ENCODE results near the gene CCL3. TPM values are rescaled to one million over a fixed set of nuclear protein-coding genes. Genes with fewer than 3 reads are reported as not detected.

Gene CCL3
- total and polyA plus RNA-seq, 4 donors: 5.8 to 21.8 (median 11.0) TPM

- Histone ChIP-seq H3K36me3 (ENCODE audit: control insufficient read depth, insufficient read depth, low read length) (no peaks in the 10 kb centered on the region), H3K9me3 (ENCODE audit: control insufficient read depth, insufficient read depth, low read length) (no peaks in the 10 kb centered on the region), H3K27ac (ENCODE audit: low read depth, low read length) (no peak overlapping the region), H3K27me3 (ENCODE audit: control insufficient read depth, insufficient read depth, low read length) (no peaks in the 10 kb centered on the region), H3K4me3 (ENCODE audit: low read depth, low read length) (no peak overlapping the region), H3K4me1 (ENCODE audit: control insufficient read depth, insufficient read depth, low read length) (no peaks in the 10 kb centered on the region)
- DNase-seq (ENCODE audit: low read depth in 4 of 6, low spot score in 6 of 6): peak in 3 of 6 donors; percentile 4 to 31 (median 8)
- 98% methylated on average over 3 of the region's 12 CpGs for WGBS (ENCODE audit: insufficient coverage)
Observed at GRCh38 chr17:36072431-36073121, 17.4 kb downstream of the CCL3 start.

DNA sequence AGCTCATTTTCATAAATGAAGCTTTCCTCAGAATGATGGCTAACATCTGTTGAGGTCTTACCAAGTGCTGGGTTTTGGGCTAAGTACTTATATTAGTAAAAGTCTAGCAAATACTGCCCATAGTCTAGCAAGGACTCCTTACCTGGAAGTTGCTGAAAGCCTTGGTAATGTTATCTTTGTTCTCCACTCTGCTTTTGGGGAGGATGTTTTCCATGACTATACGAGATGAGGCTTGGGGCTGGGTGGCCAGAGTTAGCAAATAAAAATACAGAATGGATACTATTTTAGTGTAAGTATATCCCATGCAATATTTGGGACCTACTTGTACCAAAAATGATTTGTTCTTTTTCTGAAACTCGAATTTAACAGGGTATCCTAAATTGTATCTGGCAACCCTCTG is 18.2 kb downstream of the CCL3 start:
- no peak overlapping the region for H3K27ac ChIP-seq (ENCODE audit: low read depth, low read length)
- no peaks in the 10 kb centered on the region for H3K9me3 ChIP-seq (ENCODE audit: control insufficient read depth, insufficient read depth, low read length)
- no peak overlapping the region for H3K4me3 ChIP-seq (ENCODE audit: low read depth, low read length)
- H3K27me3 ChIP-seq (ENCODE audit: control insufficient read depth, insufficient read depth, low read length): no peaks in the 10 kb centered on the region
- WGBS (ENCODE audit: insufficient coverage): no CpG with 5 or more reads among the region's 2 CpGs
- no peak for DNase-seq (ENCODE audit: low read depth in 4 of 6, low spot score in 6 of 6)
- no peaks in the 10 kb centered on the region for H3K36me3 ChIP-seq (ENCODE audit: control insufficient read depth, insufficient read depth, low read length)
- no peaks in the 10 kb centered on the region for H3K4me1 ChIP-seq (ENCODE audit: control insufficient read depth, insufficient read depth, low read length)

DNA sequence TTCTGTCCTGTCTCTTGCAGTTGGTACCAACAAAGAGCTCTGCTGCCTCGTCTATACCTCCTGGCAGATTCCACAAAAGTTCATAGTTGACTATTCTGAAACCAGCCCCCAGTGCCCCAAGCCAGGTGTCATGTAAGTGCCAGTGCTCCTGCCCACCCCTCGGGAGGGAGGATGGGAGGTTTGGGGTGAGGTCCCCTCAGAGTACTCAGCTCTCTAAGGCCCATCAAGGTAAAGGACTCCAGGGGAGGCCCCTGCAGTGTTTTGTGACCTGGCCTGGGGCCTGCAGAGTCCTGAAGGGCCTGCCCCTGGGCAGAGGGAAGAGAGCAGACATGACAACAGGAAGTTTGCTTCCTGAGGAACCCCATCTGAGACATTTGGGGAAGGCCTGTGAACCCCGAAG is 19.5 kb downstream of the CCL3 start:
- 89% methylated on average over 2 of the region's 3 CpGs for whole genome bisulfite sequencing (ENCODE audit: insufficient coverage)
- Histone ChIP-seq H3K27me3 (ENCODE audit: control insufficient read depth, insufficient read depth, low read length) (no peaks in the 10 kb centered on the region), H3K4me3 (ENCODE audit: low read depth, low read length) (no peak overlapping the region), H3K36me3 (ENCODE audit: control insufficient read depth, insufficient read depth, low read length) (no peaks in the 10 kb centered on the region), H3K4me1 (ENCODE audit: control insufficient read depth, insufficient read depth, low read length) (no peaks in the 10 kb centered on the region), H3K27ac (ENCODE audit: low read depth, low read length) (no peak overlapping the region), H3K9me3 (ENCODE audit: control insufficient read depth, insufficient read depth, low read length) (no peaks in the 10 kb centered on the region)
- DNase-seq (ENCODE audit: low read depth in 4 of 6, low spot score in 6 of 6): no peak

GRCh38 chr17:36069136-36069535 is 20.8 kb downstream of the CCL3 start:
- DNase-seq (ENCODE audit: low read depth in 4 of 6, low spot score in 6 of 6): no peak
- no peaks in the 10 kb centered on the region for H3K27me3 ChIP-seq (ENCODE audit: control insufficient read depth, insufficient read depth, low read length)
- H3K36me3 ChIP-seq (ENCODE audit: control insufficient read depth, insufficient read depth, low read length): no peaks in the 10 kb centered on the region
- no peak overlapping the region for H3K4me3 ChIP-seq (ENCODE audit: low read depth, low read length)
- H3K4me1 ChIP-seq (ENCODE audit: control insufficient read depth, insufficient read depth, low read length): no peaks in the 10 kb centered on the region
- no peaks in the 10 kb centered on the region for H3K9me3 ChIP-seq (ENCODE audit: control insufficient read depth, insufficient read depth, low read length)
- H3K27ac ChIP-seq (ENCODE audit: low read depth, low read length): no peak overlapping the region

- Histone ChIP-seq H3K4me1 (ENCODE audit: control insufficient read depth, insufficient read depth, low read length) (no peaks in the 10 kb centered on the region), H3K4me3 (ENCODE audit: low read depth, low read length) (no peak overlapping the region), H3K36me3 (ENCODE audit: control insufficient read depth, insufficient read depth, low read length) (no peaks in the 10 kb centered on the region), H3K9me3 (ENCODE audit: control insufficient read depth, insufficient read depth, low read length) (no peaks in the 10 kb centered on the region), H3K27ac (ENCODE audit: low read depth, low read length) (no peak overlapping the region), H3K27me3 (ENCODE audit: control insufficient read depth, insufficient read depth, low read length) (no peaks in the 10 kb centered on the region)
- peak in 1 of 6 donors; percentile 4 for DNase-seq (ENCODE audit: low read depth in 4 of 6, low spot score in 6 of 6)
- WGBS (ENCODE audit: insufficient coverage): 83% methylated on average over 2 of the region's 3 CpGs
Observed at GRCh38 chr17:36068524-36068923, 21.4 kb downstream of the CCL3 start.

DNA sequence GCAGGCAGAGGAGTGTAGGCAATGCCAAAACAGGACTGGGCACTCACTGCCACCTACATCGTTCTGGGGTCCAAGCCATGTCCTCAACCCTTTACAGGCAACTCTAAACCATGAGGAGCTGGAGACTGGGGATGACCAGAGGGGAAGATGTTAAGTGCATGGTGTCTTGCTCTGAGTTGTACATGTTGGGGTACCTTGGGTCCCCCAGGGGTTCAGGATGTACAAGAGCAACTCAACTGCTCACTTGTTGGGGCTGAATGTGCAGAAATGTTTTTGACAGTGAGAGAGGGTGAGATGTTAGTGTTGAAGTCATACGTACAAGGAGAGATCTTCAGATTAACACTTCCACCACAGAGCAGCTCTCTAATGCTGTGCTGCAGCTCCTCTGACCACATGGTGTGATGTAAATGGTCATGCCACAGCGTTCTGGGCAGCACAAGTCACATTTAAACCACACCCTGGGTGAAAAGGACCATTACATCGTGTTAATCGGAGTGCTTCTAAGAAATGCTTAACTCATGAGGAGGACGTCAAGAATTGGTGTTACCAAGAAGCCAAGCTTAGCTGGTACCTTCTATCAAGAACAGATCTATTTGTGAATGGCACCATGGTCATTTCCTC is 23.5 kb downstream of the CCL3 start:
- no peaks in the 10 kb centered on the region for H3K4me1 ChIP-seq (ENCODE audit: control insufficient read depth, insufficient read depth, low read length)
- H3K27me3 ChIP-seq (ENCODE audit: control insufficient read depth, insufficient read depth, low read length): no peaks in the 10 kb centered on the region
- no peak overlapping the region for H3K27ac ChIP-seq (ENCODE audit: low read depth, low read length)
- H3K36me3 ChIP-seq (ENCODE audit: control insufficient read depth, insufficient read depth, low read length): no peaks in the 10 kb centered on the region
- H3K4me3 ChIP-seq (ENCODE audit: low read depth, low read length): no peak overlapping the region
- DNase-seq (ENCODE audit: low read depth in 4 of 6, low spot score in 6 of 6): no peak
- 84% methylated on average over 3 of the region's 6 CpGs for WGBS (ENCODE audit: insufficient coverage)
- no peaks in the 10 kb centered on the region for H3K9me3 ChIP-seq (ENCODE audit: control insufficient read depth, insufficient read depth, low read length)

GRCh38 chr17:36063786-36064541 is 26.0 kb downstream of the CCL3 start, which contains the start of gene CCL18:
TSS of gene CCL18 (plus strand) at chr17:36064272. CDS start at chr17:36064343, 71 bp downstream.
- 64% methylated on average over 4 of the region's 5 CpGs for WGBS (ENCODE audit: insufficient coverage)

GRCh38 chr17:36060816-36061215 is 29.1 kb downstream of the CCL3 start:
- WGBS (ENCODE audit: insufficient coverage): no CpG with 5 or more reads among the region's 2 CpGs
- Histone ChIP-seq H3K9me3 (ENCODE audit: control insufficient read depth, insufficient read depth, low read length) (no peaks in the 10 kb centered on the region), H3K36me3 (ENCODE audit: control insufficient read depth, insufficient read depth, low read length) (no peaks in the 10 kb centered on the region), H3K27ac (ENCODE audit: low read depth, low read length) (no peak overlapping the region), H3K4me1 (ENCODE audit: control insufficient read depth, insufficient read depth, low read length) (no peaks in the 10 kb centered on the region), H3K27me3 (ENCODE audit: control insufficient read depth, insufficient read depth, low read length) (no peaks in the 10 kb centered on the region), H3K4me3 (ENCODE audit: low read depth, low read length) (no peak overlapping the region)
- DNase-seq (ENCODE audit: low read depth in 4 of 6, low spot score in 6 of 6): no peak

More at GRCh38 chr17:36063786-36064541, 26.0 kb downstream of the CCL3 start, which contains the start of gene CCL18:
- no peak for DNase-seq (ENCODE audit: low read depth in 4 of 6, low spot score in 6 of 6)
- no peak within 1 kb of the TSS for H3K4me3 ChIP-seq (ENCODE audit: low read depth, low read length)
- no peak within 1 kb of the TSS for H3K27ac ChIP-seq (ENCODE audit: low read depth, low read length)
- H3K9me3 ChIP-seq (ENCODE audit: control insufficient read depth, insufficient read depth, low read length): no peaks in the 10 kb centered on the region
- no peaks in the 10 kb centered on the region for H3K4me1 ChIP-seq (ENCODE audit: control insufficient read depth, insufficient read depth, low read length)
- no peaks in the 10 kb centered on the region for H3K36me3 ChIP-seq (ENCODE audit: control insufficient read depth, insufficient read depth, low read length)
- no peaks in the 10 kb centered on the region for H3K27me3 ChIP-seq (ENCODE audit: control insufficient read depth, insufficient read depth, low read length)

DNA sequence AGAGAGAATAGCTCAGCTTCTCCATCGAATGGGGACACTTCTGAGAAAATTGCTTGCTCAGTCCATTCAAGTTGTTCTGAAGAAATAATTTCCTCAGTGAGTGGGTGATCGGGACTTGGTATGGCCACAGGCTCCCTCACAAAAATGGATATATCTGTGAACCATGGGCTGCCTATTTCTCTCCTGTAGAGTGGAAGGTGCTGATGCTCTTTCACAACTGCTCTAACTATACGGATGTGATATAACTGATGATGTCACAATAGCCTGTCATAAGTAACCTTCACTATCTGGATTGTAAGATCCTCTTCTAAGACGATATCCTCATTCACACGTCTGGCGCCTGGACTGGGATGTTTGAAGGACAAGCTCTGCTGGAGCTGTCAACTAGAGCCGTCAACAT is 30.5 kb downstream of the CCL3 start:
- DNase-seq (ENCODE audit: low read depth in 4 of 6, low spot score in 6 of 6): no peak
- 92% methylated on average over 3 of the region's 7 CpGs for WGBS (ENCODE audit: insufficient coverage)
- no peaks in the 10 kb centered on the region for H3K36me3 ChIP-seq (ENCODE audit: control insufficient read depth, insufficient read depth, low read length)
- no peaks in the 10 kb centered on the region for H3K4me1 ChIP-seq (ENCODE audit: control insufficient read depth, insufficient read depth, low read length)
- H3K4me3 ChIP-seq (ENCODE audit: low read depth, low read length): no peak overlapping the region
- no peaks in the 10 kb centered on the region for H3K27me3 ChIP-seq (ENCODE audit: control insufficient read depth, insufficient read depth, low read length)
- H3K27ac ChIP-seq (ENCODE audit: low read depth, low read length): no peak overlapping the region
- H3K9me3 ChIP-seq (ENCODE audit: control insufficient read depth, insufficient read depth, low read length): no peaks in the 10 kb centered on the region
